HepG2 (cell line): ENCODE data around the gene NAB1. TPM values are rescaled to one million over a fixed set of nuclear protein-coding genes. Genes with fewer than 3 reads are reported as not detected.
A peak's percentile ranks its signal among the peaks of the same experiment; 100 is the strongest.

Experiments used
- GATAD2A ChIP-seq: IDR thresholded peaks from 2 replicates; pipeline ENCODE4 v1.6.1; 2016
- HHEX ChIP-seq: IDR thresholded peaks from 2 replicates; pipeline ENCODE4 v1.6.1; 2016; ENCODE audit warnings: control low read depth
- HOXA3 ChIP-seq: sonication (generic); formaldehyde crosslinking; IDR thresholded peaks from 2 replicates; pipeline ENCODE4 v1.5.0; 2020; ENCODE audit warnings: missing genetic modification reagents
- MTF2 ChIP-seq: sonication (generic); formaldehyde crosslinking; IDR thresholded peaks from 2 replicates; pipeline ENCODE4 v1.5.0; 2020; ENCODE audit warnings: missing genetic modification reagents, borderline replicate concordance
- MXD4 ChIP-seq: IDR thresholded peaks from 2 replicates; pipeline ENCODE4 v1.6.1; 2016; ENCODE audit warnings: mild to moderate bottlenecking, missing biosample characterization, missing genetic modification reagents
- PRPF4 ChIP-seq: fragments of 200-400 bp; formaldehyde crosslinking; IDR thresholded peaks from 2 replicates; pipeline ENCODE4 v1.6.1; 2016; ENCODE audit warnings: low read length, low read depth; ENCODE audit not compliant: poor library complexity, severe bottlenecking
- RELA ChIP-seq: sonication (generic); formaldehyde crosslinking; IDR thresholded peaks from 2 replicates; pipeline ENCODE4 v1.4.0; 2020; ENCODE audit warnings: missing genetic modification reagents
- SETDB1 ChIP-seq: sonication (generic); formaldehyde crosslinking; IDR thresholded peaks from 2 replicates; pipeline ENCODE4 v1.5.1; 2020; ENCODE audit warnings: missing genetic modification reagents, mild to moderate bottlenecking, borderline replicate concordance
- SRSF4 ChIP-seq: fragments of 200-400 bp; formaldehyde crosslinking; IDR thresholded peaks from one replicate; pipeline ENCODE4 v1.6.1; 2018; ENCODE audit warnings: mild to moderate bottlenecking, low read depth, low read length, moderate library complexity; ENCODE audit not compliant: poor library complexity, severe bottlenecking
- ZFYVE20 ChIP-seq: sonication (generic); formaldehyde crosslinking; IDR thresholded peaks from 2 replicates; pipeline ENCODE4 v1.8.0; 2023; ENCODE audit warnings: low read depth, mild to moderate bottlenecking, moderate library complexity, missing genetic modification reagents, borderline replicate concordance
- ZMYM3 ChIP-seq: sonication (generic); formaldehyde crosslinking; IDR thresholded peaks from 2 replicates; pipeline ENCODE4 v1.5.1; 2020; ENCODE audit warnings: mild to moderate bottlenecking, missing genetic modification reagents
- ZNF329 ChIP-seq: sonication (generic); formaldehyde crosslinking; IDR thresholded peaks from 2 replicates; pipeline ENCODE4 v1.9.0; 2021; ENCODE audit warnings: low read depth, mild to moderate bottlenecking, missing genetic modification reagents
- ZNF484 ChIP-seq: sonication (generic); formaldehyde crosslinking; IDR thresholded peaks from 2 replicates; pipeline ENCODE4 v1.5.1; 2020; ENCODE audit warnings: mild to moderate bottlenecking, low read depth, missing genetic modification reagents, borderline replicate concordance
- ZNF563 ChIP-seq: sonication (generic); formaldehyde crosslinking; IDR thresholded peaks from 2 replicates; pipeline ENCODE4 v1.8.0; 2022; ENCODE audit warnings: mild to moderate bottlenecking, moderate library complexity, missing genetic modification reagents
- ZNF775 ChIP-seq: sonication (generic); formaldehyde crosslinking; IDR thresholded peaks from 2 replicates; pipeline ENCODE4 v1.4.0; 2020; ENCODE audit warnings: missing genetic modification reagents, mild to moderate bottlenecking, moderate library complexity, borderline replicate concordance
- polyA plus RNA-seq, 8 experiments: library from polyadenylated mRNA; depleted of rRNA in 3 of 8; stranded (reverse) in 7 of 8; unstranded in 1 of 8; fragments of >200 nt; fragmentation: Illumina TruSeq in 4 of 8; extraction: Trizol in 4 of 8; gene quantifications; 2 replicates each; pipeline versions ENCODE4 v1.2.1 to v1.2.3, GENCODE V29; 2011 to 2016; ENCODE audit warnings: low read depth in 4 of 8, missing spikeins in 1 of 8, mixed read lengths in 1 of 8; ENCODE audit not compliant: insufficient read depth in 1 of 8
- total RNA-seq, 5 experiments: library from RNA; depleted of rRNA; stranded (reverse); fragments of >200 nt; fragmentation: Illumina TruSeq; extraction: Trizol; gene quantifications; 2 replicates each; pipeline ENCODE4 v1.2.3, GENCODE V29; 2016; ENCODE audit warnings: low read depth in 1 of 5
- TF ChIP-seq, protein P1 (sequence below): sonication (generic); formaldehyde crosslinking; IDR thresholded peaks from 2 replicates; pipeline ENCODE4 v1.4.0; 2020; ENCODE audit warnings: missing genetic modification reagents
- TF ChIP-seq, protein P2 (sequence below): sonication (generic); formaldehyde crosslinking; IDR thresholded peaks from 2 replicates; pipeline ENCODE4 v1.5.0; 2020; ENCODE audit warnings: missing genetic modification reagents
- TF ChIP-seq, protein P3 (sequence below): sonication (generic); formaldehyde crosslinking; IDR thresholded peaks from 2 replicates; pipeline ENCODE4 v1.5.1; 2020; ENCODE audit warnings: missing genetic modification reagents, mild to moderate bottlenecking, borderline replicate concordance
- TF ChIP-seq, protein P4 (sequence below): sonication (generic); formaldehyde crosslinking; IDR thresholded peaks from 2 replicates; pipeline ENCODE4 v1.4.0; 2020; ENCODE audit warnings: missing genetic modification reagents
- TF ChIP-seq, protein P5 (sequence below): sonication (generic); formaldehyde crosslinking; IDR thresholded peaks from 2 replicates; pipeline ENCODE4 v1.4.0; 2020; ENCODE audit warnings: missing genetic modification reagents

The NAB1 gene
- total and polyA plus RNA-seq, 2 of the 13 experiments (the other 11 are each of a cell fraction or from before 2014, with no cell fraction given): 24.5 to 46.0 TPM

DNA sequence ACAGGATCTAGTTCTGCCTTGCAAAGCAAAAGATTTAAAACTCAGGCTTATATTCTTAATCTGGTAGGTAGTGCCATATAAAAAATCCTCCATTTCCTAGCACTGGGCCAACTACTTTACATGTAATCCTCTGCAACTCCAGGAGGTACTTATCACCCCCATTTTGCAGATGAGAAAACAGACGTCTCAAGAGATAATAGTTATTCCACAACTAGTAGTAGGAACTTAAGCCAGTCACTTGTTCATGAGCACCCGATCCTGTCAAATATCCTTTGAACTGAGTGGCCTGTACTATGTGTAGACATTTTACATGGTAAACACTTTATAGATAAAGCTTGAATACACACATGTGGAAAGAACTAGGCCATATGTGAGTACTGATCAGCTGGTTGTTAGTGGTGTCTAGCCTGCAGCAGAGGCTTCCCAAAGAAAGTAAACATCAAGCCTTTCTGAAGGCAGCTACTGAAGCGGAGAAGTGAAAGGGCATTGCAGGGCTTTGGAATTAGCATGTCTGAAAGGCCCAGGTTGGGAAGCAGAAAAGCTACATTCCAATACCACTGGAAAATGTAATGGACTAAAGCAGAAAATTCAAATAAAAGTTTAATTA lies 48.0 kb downstream of the NAB1 start (continued):
- TF ChIP-seq, protein P1, sequence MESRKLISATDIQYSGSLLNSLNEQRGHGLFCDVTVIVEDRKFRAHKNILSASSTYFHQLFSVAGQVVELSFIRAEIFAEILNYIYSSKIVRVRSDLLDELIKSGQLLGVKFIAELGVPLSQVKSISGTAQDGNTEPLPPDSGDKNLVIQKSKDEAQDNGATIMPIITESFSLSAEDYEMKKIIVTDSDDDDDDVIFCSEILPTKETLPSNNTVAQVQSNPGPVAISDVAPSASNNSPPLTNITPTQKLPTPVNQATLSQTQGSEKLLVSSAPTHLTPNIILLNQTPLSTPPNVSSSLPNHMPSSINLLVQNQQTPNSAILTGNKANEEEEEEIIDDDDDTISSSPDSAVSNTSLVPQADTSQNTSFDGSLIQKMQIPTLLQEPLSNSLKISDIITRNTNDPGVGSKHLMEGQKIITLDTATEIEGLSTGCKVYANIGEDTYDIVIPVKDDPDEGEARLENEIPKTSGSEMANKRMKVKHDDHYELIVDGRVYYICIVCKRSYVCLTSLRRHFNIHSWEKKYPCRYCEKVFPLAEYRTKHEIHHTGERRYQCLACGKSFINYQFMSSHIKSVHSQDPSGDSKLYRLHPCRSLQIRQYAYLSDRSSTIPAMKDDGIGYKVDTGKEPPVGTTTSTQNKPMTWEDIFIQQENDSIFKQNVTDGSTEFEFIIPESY: no peak
- TF ChIP-seq HHEX (CRISPR knock-in tag) (peak; percentile 38; the same call in 1 of the 2 replicates), HOXA3 (no peak), GATAD2A (peak; percentile 25; the same call in 1 of the 2 replicates), ZFYVE20 (CRISPR knock-in tag) (no peak), SETDB1 (CRISPR knock-in tag) (no peak), ZNF484 (CRISPR knock-in tag) (no peak), ZNF563 (CRISPR knock-in tag) (no peak), RELA (no peak), PRPF4 (no peak), ZMYM3 (CRISPR knock-in tag) (peak; percentile 56; the same call in 1 of the 2 replicates), ZNF329 (no peak), MTF2 (CRISPR knock-in tag) (no peak), ZNF775 (CRISPR knock-in tag) (no peak), MXD4 (CRISPR knock-in tag) (no peak), SRSF4 (no peak)
- TF ChIP-seq, protein P2, sequence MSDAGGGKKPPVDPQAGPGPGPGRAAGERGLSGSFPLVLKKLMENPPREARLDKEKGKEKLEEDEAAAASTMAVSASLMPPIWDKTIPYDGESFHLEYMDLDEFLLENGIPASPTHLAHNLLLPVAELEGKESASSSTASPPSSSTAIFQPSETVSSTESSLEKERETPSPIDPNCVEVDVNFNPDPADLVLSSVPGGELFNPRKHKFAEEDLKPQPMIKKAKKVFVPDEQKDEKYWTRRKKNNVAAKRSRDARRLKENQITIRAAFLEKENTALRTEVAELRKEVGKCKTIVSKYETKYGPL: no peak
- TF ChIP-seq, protein P3, sequence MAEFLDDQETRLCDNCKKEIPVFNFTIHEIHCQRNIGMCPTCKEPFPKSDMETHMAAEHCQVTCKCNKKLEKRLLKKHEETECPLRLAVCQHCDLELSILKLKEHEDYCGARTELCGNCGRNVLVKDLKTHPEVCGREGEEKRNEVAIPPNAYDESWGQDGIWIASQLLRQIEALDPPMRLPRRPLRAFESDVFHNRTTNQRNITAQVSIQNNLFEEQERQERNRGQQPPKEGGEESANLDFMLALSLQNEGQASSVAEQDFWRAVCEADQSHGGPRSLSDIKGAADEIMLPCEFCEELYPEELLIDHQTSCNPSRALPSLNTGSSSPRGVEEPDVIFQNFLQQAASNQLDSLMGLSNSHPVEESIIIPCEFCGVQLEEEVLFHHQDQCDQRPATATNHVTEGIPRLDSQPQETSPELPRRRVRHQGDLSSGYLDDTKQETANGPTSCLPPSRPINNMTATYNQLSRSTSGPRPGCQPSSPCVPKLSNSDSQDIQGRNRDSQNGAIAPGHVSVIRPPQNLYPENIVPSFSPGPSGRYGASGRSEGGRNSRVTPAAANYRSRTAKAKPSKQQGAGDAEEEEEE (CRISPR knock-in tag): no peak
- TF ChIP-seq, protein P4, sequence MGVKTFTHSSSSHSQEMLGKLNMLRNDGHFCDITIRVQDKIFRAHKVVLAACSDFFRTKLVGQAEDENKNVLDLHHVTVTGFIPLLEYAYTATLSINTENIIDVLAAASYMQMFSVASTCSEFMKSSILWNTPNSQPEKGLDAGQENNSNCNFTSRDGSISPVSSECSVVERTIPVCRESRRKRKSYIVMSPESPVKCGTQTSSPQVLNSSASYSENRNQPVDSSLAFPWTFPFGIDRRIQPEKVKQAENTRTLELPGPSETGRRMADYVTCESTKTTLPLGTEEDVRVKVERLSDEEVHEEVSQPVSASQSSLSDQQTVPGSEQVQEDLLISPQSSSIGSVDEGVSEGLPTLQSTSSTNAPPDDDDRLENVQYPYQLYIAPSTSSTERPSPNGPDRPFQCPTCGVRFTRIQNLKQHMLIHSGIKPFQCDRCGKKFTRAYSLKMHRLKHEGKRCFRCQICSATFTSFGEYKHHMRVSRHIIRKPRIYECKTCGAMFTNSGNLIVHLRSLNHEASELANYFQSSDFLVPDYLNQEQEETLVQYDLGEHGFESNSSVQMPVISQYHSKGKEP: no peak
- TF ChIP-seq, protein P5, sequence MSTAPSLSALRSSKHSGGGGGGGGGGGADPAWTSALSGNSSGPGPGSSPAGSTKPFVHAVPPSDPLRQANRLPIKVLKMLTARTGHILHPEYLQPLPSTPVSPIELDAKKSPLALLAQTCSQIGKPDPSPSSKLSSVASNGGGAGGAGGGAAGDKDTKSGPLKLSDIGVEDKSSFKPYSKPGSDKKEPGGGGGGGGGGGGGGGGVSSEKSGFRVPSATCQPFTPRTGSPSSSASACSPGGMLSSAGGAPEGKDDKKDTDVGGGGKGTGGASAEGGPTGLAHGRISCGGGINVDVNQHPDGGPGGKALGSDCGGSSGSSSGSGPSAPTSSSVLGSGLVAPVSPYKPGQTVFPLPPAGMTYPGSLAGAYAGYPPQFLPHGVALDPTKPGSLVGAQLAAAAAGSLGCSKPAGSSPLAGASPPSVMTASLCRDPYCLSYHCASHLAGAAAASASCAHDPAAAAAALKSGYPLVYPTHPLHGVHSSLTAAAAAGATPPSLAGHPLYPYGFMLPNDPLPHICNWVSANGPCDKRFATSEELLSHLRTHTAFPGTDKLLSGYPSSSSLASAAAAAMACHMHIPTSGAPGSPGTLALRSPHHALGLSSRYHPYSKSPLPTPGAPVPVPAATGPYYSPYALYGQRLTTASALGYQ (CRISPR knock-in tag): no peak
